Left colon (tissue), 2 donors: Measurements from ENCODE around the gene WARS2. TPM values are rescaled to one million over a fixed set of nuclear protein-coding genes. Genes with fewer than 3 reads are reported as not detected.

ENCODE experiments used
- total RNA-seq, 2 donors: library from RNA; stranded (reverse); fragmentation: NEBNext Ultra II Directional; extraction: Animal tissue kit (Norgen Biotek cat#: 25700); gene quantifications; one replicate each; pipeline ENCODE4 v1.2.1, GENCODE V29; 2021
- donor health status: DM: no; HTN: no; CAD: no.
- donor health status: DM: yes; HTN: yes; CAD: no.

The WARS2 gene
- total RNA-seq, 2 donors from 2014 or later, result 13.5 to 13.7 TPM

Other genes starting within 250 kb of the WARS2 start
- not detected for gene TBX15, start 152.3 kb downstream of the WARS2 start, total RNA-seq
- not detected for gene HAO2, start 228.1 kb upstream of the WARS2 start, total RNA-seq